HEK293T (cell line): ENCODE measurements around the gene SIK3.

Experiments
- ARNT ChIP-seq: fragments of 450-650 bp; IDR thresholded peaks from 2 replicates; pipeline ENCODE4 v1.6.1; 2017; ENCODE audit warnings: mild to moderate bottlenecking
- BHLHE40 ChIP-seq: fragments of 450-650 bp; IDR thresholded peaks from 2 replicates; pipeline ENCODE4 v1.6.1; 2016; ENCODE audit warnings: mild to moderate bottlenecking, moderate library complexity, borderline replicate concordance
- ELF4 ChIP-seq: fragments of 450-650 bp; IDR thresholded peaks from 2 replicates; pipeline ENCODE4 v1.6.1; 2017; ENCODE audit warnings: antibody characterized with exemption
- FOXA1 ChIP-seq: fragments of 450-650 bp; IDR thresholded peaks from 2 replicates; pipeline ENCODE4 v1.6.1; 2016; ENCODE audit warnings: mild to moderate bottlenecking
- FOXK2 ChIP-seq: fragments of 450-650 bp; IDR thresholded peaks from 2 replicates; pipeline ENCODE4 v1.6.1; 2016; ENCODE audit warnings: mild to moderate bottlenecking
- HDGF ChIP-seq: fragments of 450-650 bp; IDR thresholded peaks from 2 replicates; pipeline ENCODE4 v1.6.1; 2017; ENCODE audit warnings: antibody characterized with exemption, borderline replicate concordance
- LEF1 ChIP-seq: fragments of 450-650 bp; IDR thresholded peaks from 2 replicates; pipeline ENCODE4 v1.6.1; 2017; ENCODE audit warnings: mild to moderate bottlenecking, borderline replicate concordance
- SP1 ChIP-seq: fragments of 450-650 bp; IDR thresholded peaks from 2 replicates; pipeline ENCODE4 v1.6.1; 2017
- TARDBP ChIP-seq: fragments of 450-650 bp; IDR thresholded peaks from 2 replicates; pipeline ENCODE4 v1.6.1; 2016
- ZNF384 ChIP-seq: fragments of 450-650 bp; IDR thresholded peaks from 2 replicates; pipeline ENCODE4 v1.6.1; 2016

DNA sequence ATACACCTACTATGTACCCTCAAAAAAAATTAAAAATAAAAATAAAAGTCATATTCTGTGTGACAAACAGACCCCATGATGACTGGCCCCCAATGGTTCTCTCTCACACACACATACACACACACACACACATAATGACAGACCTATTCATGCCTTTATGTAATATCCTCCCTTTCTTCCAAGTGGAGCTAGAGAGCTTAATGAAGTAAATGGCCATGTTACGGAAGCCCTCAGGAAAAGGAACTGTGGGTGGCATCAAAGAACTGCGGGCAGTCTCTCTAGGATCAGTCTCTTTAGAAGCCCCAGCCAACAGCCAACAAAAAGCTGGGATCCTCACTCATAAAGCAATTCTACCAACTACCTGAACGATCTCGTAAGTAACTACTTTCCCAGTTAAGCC lies 125.5 kb downstream of the SIK3 start:
- TF ChIP-seq ARNT (no peak), ZNF384 (no peak), FOXK2 (no peak), ELF4 (no peak), SP1 (no peak), TARDBP (no peak), BHLHE40 (no peak), LEF1 (no peak), FOXA1 (no peak), HDGF (no peak)
